ENCODE measurements around the gene CNTFR. TPM values are rescaled to one million over a fixed set of nuclear protein-coding genes. Genes with fewer than 3 reads are reported as not detected.

The CNTFR gene
- total RNA-seq, 5 donors from 2014 or later (not counting 1 experiment from before 2014, with no cell fraction given): not detected

- Mint-ChIP-seq H3K27me3 (no peaks in the 10 kb centered on the region), H3K4me1 (peaks cover 0 to under 1% (median under 1%) of the 10 kb centered on the region in 3 donors), H3K9me3 (no peaks in the 10 kb centered on the region), H3K36me3 (no peaks in the 10 kb centered on the region), H3K4me3 (no peak overlapping the region), H3K27ac (peak overlapping the region in 1 of 2 donors; percentile 19)
- Histone ChIP-seq H3K27me3 (replicated peaks in 1 of 2; ENCODE audit: control insufficient read depth in 2 of 2, extremely low read depth in 1 of 2, insufficient read depth in 2 of 2, low read length in 1 of 2) (peaks cover 0 to 14% of the 10 kb centered on the region in 2 experiments), H3K4me1 (ENCODE audit: control insufficient read depth in 1 of 2, extremely low read depth in 1 of 2, insufficient read depth in 2 of 2, low read length in 2 of 2) (peaks cover 0 to 3% of the 10 kb centered on the region in 2 experiments), H3K36me3 (ENCODE audit: control insufficient read depth in 2 of 2, extremely low read depth in 1 of 2, insufficient read depth in 1 of 2, low read length in 1 of 2) (no peaks in the 10 kb centered on the region), H3K9me3 (no peaks in the 10 kb centered on the region), H3K4me3 (ENCODE audit: control insufficient read depth in 1 of 2, extremely low read depth in 1 of 2, low read length in 1 of 2) (no peak overlapping the region), H3K27ac (ENCODE audit: low read length) (no peak overlapping the region)
- DNase-seq (no peak), ATAC-seq (replicated peaks in 1 of 4) (no peak)
- WGBS (ENCODE audit: insufficient coverage): 97% methylated on average over 5 of the region's 7 CpGs
- ChIA-PET POLR2A (no interaction called here), CTCF (interaction anchor here (0.6 to 0.7 kb wide), 2 partner anchors 46 to 106 kb away, joined by 3 read pairs; no protein-coding TSS in a partner anchor)
These were observed 72.3 kb downstream of the CNTFR start for GRCh38 chr9:34517185-34517584.

GRCh38 chr9:34515959-34516358 is 73.6 kb downstream of the CNTFR start:
- no peaks in the 10 kb centered on the region for H3K9me3 ChIP-seq
- H3K4me1 ChIP-seq (ENCODE audit: control insufficient read depth in 1 of 2, extremely low read depth in 1 of 2, insufficient read depth in 2 of 2, low read length in 2 of 2): no peaks in the 10 kb centered on the region
- Mint-ChIP-seq H3K4me3 (no peak overlapping the region), H3K4me1 (no peaks in the 10 kb centered on the region), H3K36me3 (no peaks in the 10 kb centered on the region), H3K27ac (no peak overlapping the region), H3K27me3 (no peaks in the 10 kb centered on the region), H3K9me3 (no peaks in the 10 kb centered on the region)
- H3K27me3 ChIP-seq (replicated peaks in 1 of 2; ENCODE audit: control insufficient read depth in 2 of 2, extremely low read depth in 1 of 2, insufficient read depth in 2 of 2, low read length in 1 of 2): peaks cover 0 to 6% of the 10 kb centered on the region in 2 experiments
- POLR2A ChIA-PET: no interaction called here
- no peak overlapping the region for H3K4me3 ChIP-seq (ENCODE audit: control insufficient read depth in 1 of 2, extremely low read depth in 1 of 2, low read length in 1 of 2)
- no peaks in the 10 kb centered on the region for H3K36me3 ChIP-seq (ENCODE audit: control insufficient read depth in 2 of 2, extremely low read depth in 1 of 2, insufficient read depth in 1 of 2, low read length in 1 of 2)
- H3K27ac ChIP-seq (ENCODE audit: low read length): no peak overlapping the region
- no peak for ATAC-seq (replicated peaks in 1 of 4)
- 75% methylated on average over 3 of the region's 3 CpGs for WGBS (ENCODE audit: insufficient coverage)
- CTCF ChIA-PET: interaction anchor here in 1 of 2 donors (0.6 kb wide), 1 partner anchor 328 kb away, joined by 5 read pairs; no protein-coding TSS in a partner anchor
- no peak for DNase-seq

- H3K4me1 ChIP-seq (ENCODE audit: control insufficient read depth in 1 of 2, extremely low read depth in 1 of 2, insufficient read depth in 2 of 2, low read length in 2 of 2): no peaks in the 10 kb centered on the region
- H3K4me3 Mint-ChIP-seq: no peak overlapping the region
- no peaks in the 10 kb centered on the region for H3K9me3 ChIP-seq
- 94% methylated on average over 2 of the region's 3 CpGs for WGBS (ENCODE audit: insufficient coverage)
- no peaks in the 10 kb centered on the region for H3K9me3 Mint-ChIP-seq
- H3K27ac Mint-ChIP-seq: no peak overlapping the region
- H3K27me3 Mint-ChIP-seq: no peaks in the 10 kb centered on the region
- DNase-seq (no peak), ATAC-seq (replicated peaks in 1 of 4) (no peak)
- no peaks in the 10 kb centered on the region for H3K36me3 ChIP-seq (ENCODE audit: control insufficient read depth in 2 of 2, extremely low read depth in 1 of 2, insufficient read depth in 1 of 2, low read length in 1 of 2)
- no peak overlapping the region for H3K27ac ChIP-seq (ENCODE audit: low read length)
- ChIA-PET POLR2A (no interaction called here), CTCF (no interaction called here)
- H3K27me3 ChIP-seq (replicated peaks in 1 of 2; ENCODE audit: control insufficient read depth in 2 of 2, extremely low read depth in 1 of 2, insufficient read depth in 2 of 2, low read length in 1 of 2): peaks cover 0 to 6% of the 10 kb centered on the region in 2 experiments
- no peaks in the 10 kb centered on the region for H3K36me3 Mint-ChIP-seq
- no peaks in the 10 kb centered on the region for H3K4me1 Mint-ChIP-seq
- no peak overlapping the region for H3K4me3 ChIP-seq (ENCODE audit: control insufficient read depth in 1 of 2, extremely low read depth in 1 of 2, low read length in 1 of 2)
These were observed 74.7 kb downstream of the CNTFR start for GRCh38 chr9:34514816-34515215.

DNA sequence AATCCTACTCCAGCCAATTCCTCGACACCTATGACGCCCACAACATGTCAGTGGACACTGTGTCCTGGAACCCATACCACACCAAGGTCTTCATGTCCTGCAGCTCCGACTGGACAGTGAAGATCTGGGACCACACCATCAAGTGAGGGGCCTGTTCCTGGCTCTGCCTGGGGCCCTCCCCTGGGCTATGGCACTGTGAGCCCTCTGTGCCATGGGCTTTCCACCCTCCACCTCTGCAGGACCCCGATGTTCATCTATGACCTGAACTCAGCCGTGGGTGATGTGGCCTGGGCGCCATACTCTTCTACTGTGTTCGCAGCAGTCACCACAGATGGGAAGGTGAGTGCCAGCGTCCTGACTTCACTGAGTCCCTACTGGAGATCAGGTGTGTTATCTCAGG is 75.1 kb downstream of the CNTFR start:
- Histone ChIP-seq H3K36me3 (ENCODE audit: control insufficient read depth in 2 of 2, extremely low read depth in 1 of 2, insufficient read depth in 1 of 2, low read length in 1 of 2) (no peaks in the 10 kb centered on the region), H3K9me3 (no peaks in the 10 kb centered on the region), H3K4me3 (ENCODE audit: control insufficient read depth in 1 of 2, extremely low read depth in 1 of 2, low read length in 1 of 2) (no peak overlapping the region), H3K27me3 (replicated peaks in 1 of 2; ENCODE audit: control insufficient read depth in 2 of 2, extremely low read depth in 1 of 2, insufficient read depth in 2 of 2, low read length in 1 of 2) (peaks cover 0 to 6% of the 10 kb centered on the region in 2 experiments), H3K27ac (ENCODE audit: low read length) (no peak overlapping the region), H3K4me1 (ENCODE audit: control insufficient read depth in 1 of 2, extremely low read depth in 1 of 2, insufficient read depth in 2 of 2, low read length in 2 of 2) (no peaks in the 10 kb centered on the region)
- Mint-ChIP-seq H3K4me1 (no peaks in the 10 kb centered on the region), H3K27me3 (no peaks in the 10 kb centered on the region), H3K9me3 (no peaks in the 10 kb centered on the region), H3K4me3 (no peak overlapping the region), H3K27ac (no peak overlapping the region), H3K36me3 (no peaks in the 10 kb centered on the region)
- CTCF ChIA-PET: no interaction called here
- no peak for DNase-seq
- 90% methylated on average over 7 of the region's 8 CpGs for WGBS (ENCODE audit: insufficient coverage)
- ATAC-seq (replicated peaks in 1 of 4): no peak
- POLR2A ChIA-PET: no interaction called here

DNA sequence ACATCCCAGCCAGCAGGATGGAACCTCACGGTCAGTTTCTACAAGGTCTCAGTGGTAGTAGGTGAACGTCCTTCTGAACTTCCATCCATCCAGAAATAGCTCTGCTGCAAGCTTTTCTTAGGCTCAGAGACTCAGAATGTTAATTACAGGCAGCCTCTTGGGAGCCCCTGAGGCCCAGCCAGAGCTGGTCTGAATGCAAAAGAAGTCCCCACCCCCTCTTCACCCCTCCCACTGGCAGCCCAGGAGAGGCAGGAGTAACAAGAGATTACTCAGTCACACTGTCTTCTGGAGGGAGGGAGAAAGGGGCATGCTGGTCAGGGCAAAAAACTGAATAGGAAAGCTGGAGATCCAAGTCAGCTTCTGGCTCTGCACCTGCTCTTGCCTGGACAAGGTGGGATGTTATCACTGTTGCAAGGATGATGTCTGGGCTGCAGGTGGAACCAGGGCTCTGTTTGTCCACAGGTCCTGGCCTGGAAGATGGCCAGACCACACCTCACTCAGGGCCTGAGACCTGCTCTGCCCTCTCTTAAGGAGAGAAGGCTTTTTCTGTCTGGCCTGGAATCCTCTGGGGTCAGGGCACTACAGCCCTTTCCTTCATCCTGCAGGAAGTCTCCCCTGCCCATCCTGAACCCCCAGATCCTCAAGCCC is 75.8 kb downstream of the CNTFR start:
- CTCF ChIA-PET: no interaction called here
- no peak overlapping the region for H3K27ac Mint-ChIP-seq
- no peaks in the 10 kb centered on the region for H3K36me3 ChIP-seq (ENCODE audit: control insufficient read depth in 2 of 2, extremely low read depth in 1 of 2, insufficient read depth in 1 of 2, low read length in 1 of 2)
- no peaks in the 10 kb centered on the region for H3K36me3 Mint-ChIP-seq
- POLR2A ChIA-PET: no interaction called here
- H3K27ac ChIP-seq (ENCODE audit: low read length): no peak overlapping the region
- peaks cover 0 to 6% of the 10 kb centered on the region in 2 experiments for H3K27me3 ChIP-seq (replicated peaks in 1 of 2; ENCODE audit: control insufficient read depth in 2 of 2, extremely low read depth in 1 of 2, insufficient read depth in 2 of 2, low read length in 1 of 2)
- 100% methylated on average over 1 of the region's 2 CpGs for WGBS (ENCODE audit: insufficient coverage)
- H3K4me1 Mint-ChIP-seq: no peaks in the 10 kb centered on the region
- no peak overlapping the region for H3K4me3 Mint-ChIP-seq
- ATAC-seq (replicated peaks in 1 of 4) (no peak), DNase-seq (no peak)
- no peak overlapping the region for H3K4me3 ChIP-seq (ENCODE audit: control insufficient read depth in 1 of 2, extremely low read depth in 1 of 2, low read length in 1 of 2)
- no peaks in the 10 kb centered on the region for H3K9me3 ChIP-seq
- H3K9me3 Mint-ChIP-seq: no peaks in the 10 kb centered on the region
- H3K4me1 ChIP-seq (ENCODE audit: control insufficient read depth in 1 of 2, extremely low read depth in 1 of 2, insufficient read depth in 2 of 2, low read length in 2 of 2): no peaks in the 10 kb centered on the region
- H3K27me3 Mint-ChIP-seq: no peaks in the 10 kb centered on the region

GRCh38 chr9:34512131-34513078 is 77.1 kb downstream of the CNTFR start:
- CTCF ChIA-PET: interaction anchor here in 1 of 2 donors (0.5 kb wide), 1 partner anchor 1420 kb away, joined by 3 read pairs; no protein-coding TSS in a partner anchor

More at GRCh38 chr9:34512131-34513078, 77.1 kb downstream of the CNTFR start:
- POLR2A ChIA-PET: no interaction called here
- H3K9me3 ChIP-seq: no peaks in the 10 kb centered on the region
- ATAC-seq (replicated peaks in 1 of 4) (no peak), DNase-seq (no peak)
- peaks cover 0 to 4% of the 10 kb centered on the region in 2 experiments for H3K27me3 ChIP-seq (replicated peaks in 1 of 2; ENCODE audit: control insufficient read depth in 2 of 2, extremely low read depth in 1 of 2, insufficient read depth in 2 of 2, low read length in 1 of 2)
- no peaks in the 10 kb centered on the region for H3K36me3 ChIP-seq (ENCODE audit: control insufficient read depth in 2 of 2, extremely low read depth in 1 of 2, insufficient read depth in 1 of 2, low read length in 1 of 2)
- no peak overlapping the region for H3K27ac ChIP-seq (ENCODE audit: low read length)
- Mint-ChIP-seq H3K4me1 (no peaks in the 10 kb centered on the region), H3K27ac (no peak overlapping the region), H3K36me3 (no peaks in the 10 kb centered on the region), H3K4me3 (no peak overlapping the region), H3K27me3 (no peaks in the 10 kb centered on the region), H3K9me3 (no peaks in the 10 kb centered on the region)
- WGBS (ENCODE audit: insufficient coverage): 70% methylated on average over 6 of the region's 9 CpGs
- no peaks in the 10 kb centered on the region for H3K4me1 ChIP-seq (ENCODE audit: control insufficient read depth in 1 of 2, extremely low read depth in 1 of 2, insufficient read depth in 2 of 2, low read length in 2 of 2)
- no peak overlapping the region for H3K4me3 ChIP-seq (ENCODE audit: control insufficient read depth in 1 of 2, extremely low read depth in 1 of 2, low read length in 1 of 2)

Data from T-cell (primary cell).